ENCODE measurements around the gene NT5DC2. TPM values are rescaled to one million over a fixed set of nuclear protein-coding genes. Genes with fewer than 3 reads are reported as not detected.

Gene NT5DC2
- total RNA-seq, 3 donors from 2014 or later (not counting 1 experiment from before 2014, with no cell fraction given) = 2.2 to 10.7 (median 2.2) TPM

- Mint-ChIP-seq H3K9me3 (no peaks in the 10 kb centered on the region), H3K4me1 (no peaks in the 10 kb centered on the region), H3K4me3 (no peak overlapping the region), H3K27me3 (ENCODE audit: low read depth in 2 of 2) (no peaks in the 10 kb centered on the region), H3K27ac (no peak overlapping the region), H3K36me3 (no peaks in the 10 kb centered on the region)
- Histone ChIP-seq H3K27ac (ENCODE audit: low read length) (no peak overlapping the region), H3K9me3 (ENCODE audit: control insufficient read depth, insufficient read depth, low read length) (no peaks in the 10 kb centered on the region), H3K36me3 (ENCODE audit: control insufficient read depth, insufficient read depth, low read length) (no peaks in the 10 kb centered on the region), H3K27me3 (ENCODE audit: control insufficient read depth, insufficient read depth, low read length) (no peaks in the 10 kb centered on the region), H3K4me1 (ENCODE audit: control insufficient read depth, insufficient read depth, low read length) (no peaks in the 10 kb centered on the region), H3K4me3 (ENCODE audit: low read length) (no peak overlapping the region)
- DNase-seq (no peak), ATAC-seq (no peak)
- intact Hi-C loops (cut with micrococcal nuclease) = no loop called here
- TF ChIP-seq, protein P1, sequence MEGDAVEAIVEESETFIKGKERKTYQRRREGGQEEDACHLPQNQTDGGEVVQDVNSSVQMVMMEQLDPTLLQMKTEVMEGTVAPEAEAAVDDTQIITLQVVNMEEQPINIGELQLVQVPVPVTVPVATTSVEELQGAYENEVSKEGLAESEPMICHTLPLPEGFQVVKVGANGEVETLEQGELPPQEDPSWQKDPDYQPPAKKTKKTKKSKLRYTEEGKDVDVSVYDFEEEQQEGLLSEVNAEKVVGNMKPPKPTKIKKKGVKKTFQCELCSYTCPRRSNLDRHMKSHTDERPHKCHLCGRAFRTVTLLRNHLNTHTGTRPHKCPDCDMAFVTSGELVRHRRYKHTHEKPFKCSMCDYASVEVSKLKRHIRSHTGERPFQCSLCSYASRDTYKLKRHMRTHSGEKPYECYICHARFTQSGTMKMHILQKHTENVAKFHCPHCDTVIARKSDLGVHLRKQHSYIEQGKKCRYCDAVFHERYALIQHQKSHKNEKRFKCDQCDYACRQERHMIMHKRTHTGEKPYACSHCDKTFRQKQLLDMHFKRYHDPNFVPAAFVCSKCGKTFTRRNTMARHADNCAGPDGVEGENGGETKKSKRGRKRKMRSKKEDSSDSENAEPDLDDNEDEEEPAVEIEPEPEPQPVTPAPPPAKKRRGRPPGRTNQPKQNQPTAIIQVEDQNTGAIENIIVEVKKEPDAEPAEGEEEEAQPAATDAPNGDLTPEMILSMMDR (IDR thresholded peaks at IDR 0.05) = no peak
- WGBS (ENCODE audit: insufficient coverage) = 96% methylated on average over 8 of the region's 8 CpGs
These were observed 12.2 kb downstream of the NT5DC2 start for GRCh38 chr3:52521488-52521824.

DNA sequence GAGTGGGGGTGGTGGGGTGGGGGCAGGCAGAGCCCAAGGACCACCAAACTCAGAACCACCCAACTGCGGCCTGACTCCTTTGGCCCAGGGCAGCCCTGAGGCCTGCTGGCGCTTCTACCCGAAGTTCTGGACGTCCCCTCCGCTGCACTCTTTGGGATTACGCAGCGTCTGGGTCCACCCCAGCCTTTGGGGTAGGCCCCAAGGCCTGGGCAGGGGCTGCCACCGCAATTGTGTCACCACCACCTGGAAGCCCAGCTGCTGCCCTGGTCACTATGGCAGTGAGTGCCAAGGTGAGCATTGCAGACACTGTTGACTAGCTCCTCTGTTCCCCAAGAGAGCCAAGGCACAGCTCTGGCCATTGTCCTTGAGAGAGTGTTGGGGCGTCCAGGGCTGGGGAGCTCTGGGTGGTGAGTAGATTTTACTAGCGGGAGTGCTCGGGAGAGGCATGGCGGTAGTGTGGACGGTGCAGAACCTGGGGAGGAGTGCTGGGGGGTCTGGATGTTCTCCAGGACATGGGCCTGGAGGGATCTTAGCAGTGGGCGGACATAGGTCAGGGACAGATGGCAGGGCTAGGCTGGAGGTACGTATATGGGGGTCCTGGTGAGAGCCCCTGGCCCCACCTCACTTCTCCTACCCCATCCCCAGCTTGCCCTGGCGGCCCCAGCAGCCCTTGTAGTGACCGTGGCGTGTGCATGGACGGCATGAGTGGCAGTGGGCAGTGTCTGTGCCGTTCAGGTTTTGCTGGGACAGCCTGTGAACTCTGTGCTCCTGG lies 12.8 kb downstream of the NT5DC2 start:
- DNase-seq = no peak
- Histone ChIP-seq H3K36me3 (ENCODE audit: control insufficient read depth, insufficient read depth, low read length) (no peaks in the 10 kb centered on the region), H3K4me3 (ENCODE audit: low read length) (no peak overlapping the region), H3K9me3 (ENCODE audit: control insufficient read depth, insufficient read depth, low read length) (no peaks in the 10 kb centered on the region), H3K4me1 (ENCODE audit: control insufficient read depth, insufficient read depth, low read length) (no peaks in the 10 kb centered on the region), H3K27me3 (ENCODE audit: control insufficient read depth, insufficient read depth, low read length) (no peaks in the 10 kb centered on the region), H3K27ac (ENCODE audit: low read length) (no peak overlapping the region)
- Mint-ChIP-seq H3K4me3 (no peak overlapping the region), H3K36me3 (no peaks in the 10 kb centered on the region), H3K9me3 (no peaks in the 10 kb centered on the region), H3K4me1 (no peaks in the 10 kb centered on the region), H3K27me3 (ENCODE audit: low read depth in 2 of 2) (no peaks in the 10 kb centered on the region), H3K27ac (no peak overlapping the region)
- TF ChIP-seq, protein P1 (IDR thresholded peaks at IDR 0.05) = no peak
- intact Hi-C loops (cut with micrococcal nuclease) = no loop called here
- WGBS (ENCODE audit: insufficient coverage) = 89% methylated on average over 20 of the region's 20 CpGs
- no peak for ATAC-seq

- no peaks in the 10 kb centered on the region for H3K9me3 ChIP-seq (ENCODE audit: control insufficient read depth, insufficient read depth, low read length)
- H3K27ac ChIP-seq (ENCODE audit: low read length) = no peak overlapping the region
- intact Hi-C loops (cut with micrococcal nuclease) = no loop called here
- TF ChIP-seq, protein P1 (IDR thresholded peaks at IDR 0.05) = no peak
- H3K27me3 Mint-ChIP-seq (ENCODE audit: low read depth in 2 of 2) = no peaks in the 10 kb centered on the region
- 95% methylated on average over 13 of the region's 14 CpGs for WGBS (ENCODE audit: insufficient coverage)
- no peaks in the 10 kb centered on the region for H3K4me1 ChIP-seq (ENCODE audit: control insufficient read depth, insufficient read depth, low read length)
- H3K4me3 Mint-ChIP-seq = no peak overlapping the region
- H3K36me3 ChIP-seq (ENCODE audit: control insufficient read depth, insufficient read depth, low read length) = no peaks in the 10 kb centered on the region
- no peaks in the 10 kb centered on the region for H3K36me3 Mint-ChIP-seq
- H3K9me3 Mint-ChIP-seq = no peaks in the 10 kb centered on the region
- ATAC-seq = no peak
- H3K27me3 ChIP-seq (ENCODE audit: control insufficient read depth, insufficient read depth, low read length) = no peaks in the 10 kb centered on the region
- no peak overlapping the region for H3K27ac Mint-ChIP-seq
- DNase-seq = no peak
- no peak overlapping the region for H3K4me3 ChIP-seq (ENCODE audit: low read length)
- H3K4me1 Mint-ChIP-seq = no peaks in the 10 kb centered on the region
These were observed 13.5 kb downstream of the NT5DC2 start for GRCh38 chr3:52520141-52520667.
